ENCODE measurements around the gene SNRPF. TPM values are rescaled to one million over a fixed set of nuclear protein-coding genes. Genes with fewer than 3 reads are reported as not detected.
"Not testable (repeated sequence)": the region's sequence is repeated elsewhere in the genome, so short reads cannot be mapped to it uniquely, and the experiment has no call there.

The SNRPF gene
- 10 to 100 TPM; 14.0 to 15.2 TPM for total RNA-seq
- long read RNA-seq, donor 1, partial matches to known transcripts, result 0 of 5 reads
- long read RNA-seq, donor 1, other reads (novel, unspliced or antisense), result 1 of 5 reads
- long read RNA-seq, donor 2, transcript SNRPF-201 (4 exons, 1,389 nt), result major isoform, 9 of 12 reads
- long read RNA-seq, donor 2, partial matches to known transcripts, result 0 of 12 reads
- long read RNA-seq, donor 2, other reads (novel, unspliced or antisense), result 1 of 12 reads

DNA sequence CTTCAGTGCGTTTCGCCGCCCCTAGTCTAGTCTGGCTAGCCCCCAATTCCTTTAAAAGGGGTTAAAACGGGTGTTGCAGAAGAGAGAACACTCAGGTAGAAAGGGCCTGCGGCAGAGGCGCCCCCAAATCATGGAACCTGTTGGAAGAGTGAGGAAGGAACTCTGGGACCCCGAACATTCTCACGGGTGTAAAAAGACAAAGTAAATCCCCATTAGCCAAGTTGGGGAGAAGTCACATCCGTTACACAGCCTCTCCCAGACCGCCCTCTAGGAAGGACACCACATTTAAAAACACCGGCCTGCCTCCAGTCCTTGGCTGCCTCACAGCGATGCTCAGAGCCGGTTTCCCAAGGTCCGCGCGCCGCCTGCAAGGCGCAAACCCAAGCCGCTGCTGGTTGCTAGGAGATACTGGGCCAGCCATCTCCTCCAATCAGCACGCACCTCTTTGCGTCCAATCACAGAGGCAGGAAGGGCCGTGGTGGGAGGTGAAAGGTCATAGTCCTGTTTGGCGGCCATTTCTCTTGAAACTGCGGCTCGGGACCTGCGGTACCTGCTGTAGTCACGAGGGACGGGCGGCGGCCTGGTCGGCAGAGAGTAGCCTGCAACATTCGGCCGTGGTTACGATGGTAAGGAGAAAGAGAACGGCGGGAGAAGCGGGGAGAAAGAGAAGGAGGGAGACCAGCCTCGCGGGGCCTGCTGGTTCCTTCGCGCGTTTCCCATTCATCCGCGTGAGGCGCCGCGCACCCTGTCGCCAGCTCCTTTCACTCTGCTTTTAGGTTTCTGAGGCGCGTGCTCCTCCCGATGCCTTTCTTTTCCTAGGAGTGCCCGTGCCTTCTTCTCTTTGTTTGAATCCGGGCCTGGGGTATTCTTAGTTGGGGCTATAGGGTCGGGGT, at the start of gene SNRPF:
Gene SNRPF (plus strand): TSS at position 502 of the 893 bp plus-strand sequence. CDS start 122 bp downstream, at position 624.
- peak; percentile 98 for DNase-seq (ENCODE audit: low spot score)
- intact Hi-C loops (cut with DNase I), result no loop called here

- DNase-seq (ENCODE audit: low spot score), result no peak
- intact Hi-C loops (cut with DNase I), result no loop called here
Observed at GRCh38 chr12:95809000-95809680, 49.6 kb upstream of the SNRPF start.

DNA sequence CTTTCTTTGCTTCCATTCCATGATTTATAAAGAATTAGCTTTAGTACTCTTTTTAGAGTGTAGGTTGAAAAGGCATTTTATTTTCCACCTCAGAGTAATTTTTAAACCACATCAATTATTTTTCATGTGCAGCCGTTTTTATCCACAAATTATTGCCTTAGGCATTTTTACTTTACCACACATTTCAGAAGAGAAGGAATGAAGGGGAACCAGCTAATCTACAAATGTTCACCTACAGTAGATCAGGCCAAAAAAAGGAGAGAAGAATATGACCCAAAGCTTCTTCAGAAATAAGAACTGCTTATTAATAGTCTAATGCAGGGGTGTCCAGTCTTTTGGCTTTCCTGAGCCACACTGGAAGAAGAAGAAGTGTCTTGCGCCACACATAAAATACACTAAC, 48.3 kb upstream of the SNRPF start:
- DNase-seq (ENCODE audit: low spot score), result no peak
- intact Hi-C loops (cut with DNase I), result loop anchor here in 1 of 2 donors (10.0 kb wide), 1 partner anchor 226 kb away; no protein-coding TSS in a partner anchor

DNA sequence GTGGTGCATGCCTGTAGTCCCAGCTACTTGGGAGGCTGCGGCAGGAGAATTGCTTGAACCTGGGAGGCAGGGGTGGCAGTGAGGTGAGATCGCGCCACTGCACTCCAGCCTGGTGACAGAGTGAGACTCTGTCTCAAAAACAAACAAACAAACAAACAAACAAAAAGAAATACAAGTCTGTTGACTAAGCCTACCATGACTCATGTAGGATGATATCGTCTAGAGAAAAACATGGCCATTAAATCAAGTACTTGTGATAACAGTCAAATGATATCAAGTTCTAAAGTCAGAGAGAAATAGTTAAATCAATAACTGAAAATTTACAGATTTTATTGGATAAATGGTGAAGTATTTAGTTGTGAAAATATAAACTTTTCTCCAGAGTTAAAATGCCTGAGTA, 46.6 kb upstream of the SNRPF start:
- intact Hi-C loops (cut with DNase I), result loop anchor here in 1 of 2 donors (10.0 kb wide), 1 partner anchor 227 kb away; no protein-coding TSS in a partner anchor

GRCh38 chr12:95815632-95816212, 43.0 kb upstream of the SNRPF start:
- intact Hi-C loops (cut with DNase I), result loop anchor here (5.0 to 10.0 kb wide), 2 partner anchors 231 to 233 kb away; no protein-coding TSS in a partner anchor
- no peak for DNase-seq (ENCODE audit: low spot score)

More for the DNA sequence above, 46.6 kb upstream of the SNRPF start:
- not testable (repeated sequence) for DNase-seq (ENCODE audit: low spot score)

- intact Hi-C loops (cut with DNase I), result no loop called here
- DNase-seq (ENCODE audit: low spot score), result no peak
Observed at GRCh38 chr12:95820096-95820703, 38.6 kb upstream of the SNRPF start.

GRCh38 chr12:95829395-95829794, 29.4 kb upstream of the SNRPF start:
- DNase-seq (ENCODE audit: low spot score), result no peak
- intact Hi-C loops (cut with DNase I), result no loop called here

- intact Hi-C loops (cut with DNase I), result no loop called here
- DNase-seq (ENCODE audit: low spot score), result no peak
Observed at GRCh38 chr12:95830335-95831089, 28.2 kb upstream of the SNRPF start.

DNA sequence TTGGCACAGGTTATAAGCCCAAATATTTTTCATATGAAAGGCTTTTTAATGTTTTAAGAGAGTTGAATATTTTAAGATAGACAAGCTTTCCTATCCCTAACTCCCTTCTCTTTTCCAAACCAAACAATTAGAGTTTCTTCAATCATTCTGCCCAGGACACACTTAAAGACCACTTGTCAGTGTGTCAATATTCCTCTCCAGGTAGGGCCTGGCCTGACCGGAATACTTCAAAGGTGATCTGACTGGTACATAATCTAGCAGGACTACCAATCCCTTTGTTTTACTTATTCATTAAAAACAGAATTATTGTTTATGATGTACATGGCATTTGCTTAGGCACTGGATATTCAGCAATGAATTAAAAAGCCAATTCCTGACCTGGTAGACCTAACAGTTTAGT, 24.2 kb upstream of the SNRPF start:
- no peak for DNase-seq (ENCODE audit: low spot score)
- intact Hi-C loops (cut with DNase I), result no loop called here

DNA sequence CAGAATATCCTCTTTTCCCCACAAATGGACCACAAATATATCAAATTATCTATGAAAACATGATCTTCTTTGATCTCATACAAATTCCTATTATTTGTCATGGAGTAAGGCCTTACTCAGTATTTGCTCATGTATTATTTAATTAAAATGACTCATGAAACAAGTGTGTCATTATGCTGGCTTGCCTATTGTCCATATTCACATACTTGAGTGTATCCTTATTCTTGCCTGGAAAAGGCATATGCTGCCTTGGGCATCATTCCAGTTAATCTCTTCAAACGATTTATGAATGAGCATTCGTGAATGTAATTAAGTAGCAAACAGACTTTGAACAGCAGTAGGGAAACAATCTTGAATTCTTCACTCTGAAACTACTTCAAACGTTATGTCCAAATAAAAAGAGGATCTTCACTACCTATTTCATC, 22.6 kb upstream of the SNRPF start:
- intact Hi-C loops (cut with DNase I), result no loop called here
- no peak for DNase-seq (ENCODE audit: low spot score)

DNA sequence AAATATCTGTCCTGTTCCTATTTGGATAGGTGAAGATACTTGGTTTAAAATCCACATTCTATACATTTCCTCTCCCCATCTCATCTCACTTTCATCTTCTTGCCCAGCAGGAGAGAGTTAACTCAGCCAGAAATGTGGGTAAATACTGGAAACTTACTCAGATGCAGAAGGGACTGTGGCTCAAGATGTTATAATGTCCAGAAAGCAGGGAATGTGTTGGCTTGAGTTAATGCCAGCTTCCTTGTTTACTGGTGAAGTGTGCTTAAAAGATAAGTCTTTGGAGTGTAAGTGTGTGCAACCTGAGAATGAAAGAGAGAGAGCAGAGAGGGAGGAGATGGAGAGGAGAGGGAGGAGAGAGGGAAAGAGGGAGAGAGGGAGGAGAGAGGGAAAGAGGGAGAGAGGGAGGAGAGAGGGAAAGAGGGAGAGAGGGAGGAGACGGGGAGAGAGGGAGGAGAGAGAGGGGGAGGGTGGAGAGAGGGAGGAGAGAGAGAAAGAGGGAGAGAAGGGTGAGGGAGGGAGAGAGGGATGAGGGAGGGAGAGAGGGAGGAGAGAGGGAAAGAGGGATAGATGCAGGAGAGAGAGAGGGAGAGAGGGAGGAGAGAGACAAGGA, 22.0 kb upstream of the SNRPF start:
- DNase-seq (ENCODE audit: low spot score), result no peak

DNA sequence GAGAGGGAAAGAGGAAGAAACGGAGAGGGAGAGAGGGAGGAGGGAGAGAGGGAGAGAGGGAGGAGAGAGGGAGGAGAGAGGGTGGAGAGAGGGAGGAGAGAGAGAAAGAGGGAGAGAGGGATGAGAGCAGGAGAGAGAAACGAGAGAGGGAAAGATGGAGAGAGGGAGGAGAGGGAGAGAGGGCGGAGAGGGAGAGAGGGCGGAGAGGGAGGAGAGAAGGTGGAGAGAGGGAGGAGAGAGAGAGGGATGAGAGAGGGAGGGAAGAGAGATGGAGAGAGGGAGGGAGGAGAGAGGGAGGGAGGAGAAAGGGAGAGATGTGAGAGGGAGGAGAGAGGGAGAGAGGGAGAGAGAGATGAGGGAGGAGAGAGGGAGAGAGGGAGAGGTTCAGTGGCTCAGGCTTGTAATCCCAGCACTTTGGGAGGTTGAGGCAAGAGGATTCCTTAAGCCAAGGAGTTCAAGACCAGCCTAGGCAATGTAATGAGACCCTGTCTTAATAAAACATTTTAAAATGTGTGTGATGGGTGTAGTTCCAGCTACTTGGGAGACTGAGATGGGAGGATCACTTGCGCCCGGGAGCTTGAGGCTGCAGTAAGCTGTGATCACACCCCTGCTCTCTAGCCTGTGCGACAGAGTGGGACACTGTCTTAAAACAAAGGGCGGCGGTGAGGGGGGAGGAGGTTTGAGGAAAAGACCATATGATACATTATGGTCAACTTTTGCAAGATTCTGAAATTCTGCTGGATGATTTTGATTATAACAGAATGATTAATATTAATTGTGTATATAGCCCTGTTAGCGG, 21.3 kb upstream of the SNRPF start:
- intact Hi-C loops (cut with DNase I), result no loop called here
- no peak for DNase-seq (ENCODE audit: low spot score)

More for the DNA sequence above, 22.0 kb upstream of the SNRPF start:
- intact Hi-C loops (cut with DNase I), result no loop called here

- intact Hi-C loops (cut with DNase I), result no loop called here
- peak; percentile 32 for DNase-seq (ENCODE audit: low spot score)
Observed at GRCh38 chr12:95838125-95838524, 20.6 kb upstream of the SNRPF start.

DNA sequence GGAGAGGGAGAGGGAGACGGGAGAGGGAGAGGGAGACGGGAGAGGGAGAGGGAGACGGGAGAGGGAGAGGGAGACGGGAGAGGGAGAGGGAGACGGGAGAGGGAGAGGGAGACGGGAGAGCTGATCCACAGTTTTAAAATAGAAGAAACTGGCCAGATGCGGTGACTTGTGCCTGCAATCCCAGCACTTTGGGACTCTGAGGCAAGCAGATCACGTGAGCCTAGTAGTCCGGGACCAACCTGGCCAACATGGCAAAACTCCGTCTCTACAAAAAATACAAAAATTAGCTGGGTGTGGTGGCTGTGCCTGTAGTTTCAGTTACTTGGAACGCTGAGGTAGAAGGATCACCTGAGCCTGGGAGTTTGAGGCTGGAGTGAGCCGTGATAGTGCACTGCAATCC, 16.3 kb upstream of the SNRPF start:
- intact Hi-C loops (cut with DNase I); DNase-seq (ENCODE audit: low spot score): not testable (repeated sequence)

DNA sequence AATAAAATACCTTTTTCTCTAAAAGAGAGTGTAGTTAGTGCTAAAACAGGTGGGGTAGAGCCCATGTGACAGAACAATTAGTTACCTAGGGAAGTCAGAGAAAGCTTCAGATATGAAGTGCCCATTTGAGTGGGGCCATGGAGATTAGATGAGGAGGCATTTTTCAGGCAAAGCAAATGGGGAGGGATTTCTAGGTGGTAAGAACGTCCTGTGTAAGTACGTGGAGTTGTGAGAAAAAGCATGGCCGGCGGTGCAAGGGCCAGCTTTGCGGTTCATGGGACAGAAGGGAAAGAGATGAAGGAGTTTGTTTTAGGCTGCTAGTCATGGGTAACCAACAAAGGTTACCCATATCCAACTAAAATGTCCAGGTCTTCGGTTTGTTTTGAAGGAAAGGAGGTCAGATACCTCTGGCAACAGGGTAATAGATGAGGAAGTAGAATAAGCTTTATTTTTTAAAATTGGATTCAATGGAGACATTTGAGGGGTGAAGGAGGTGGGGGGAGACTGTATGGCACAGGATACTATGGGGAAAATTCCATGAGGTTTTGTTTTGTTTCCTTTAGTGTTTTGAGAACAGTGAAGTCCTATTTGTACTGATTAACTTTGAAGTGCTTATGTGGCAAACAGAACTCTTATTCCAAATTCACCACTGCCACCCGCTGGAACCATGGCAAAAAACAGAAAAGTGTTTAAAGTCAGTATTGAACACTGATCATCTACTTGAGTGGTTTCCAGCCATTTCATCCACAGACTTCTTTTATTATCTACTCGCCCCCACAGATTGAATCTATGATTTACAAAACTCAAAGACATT, 10.0 kb upstream of the SNRPF start:
- intact Hi-C loops (cut with DNase I), result no loop called here

GRCh38 chr12:95851606-95852005, 7.1 kb upstream of the SNRPF start:
- DNase-seq (ENCODE audit: low spot score), result no peak
- intact Hi-C loops (cut with DNase I), result no loop called here

More for the DNA sequence above, 10.0 kb upstream of the SNRPF start:
- DNase-seq (ENCODE audit: low spot score), result no peak

Measured in posterior vena cava (tissue), 2 donors.